SK-N-SH (cell line): Measurements from ENCODE around the gene LRRC40. TPM values are rescaled to one million over a fixed set of nuclear protein-coding genes. Genes with fewer than 3 reads are reported as not detected.

ENCODE experiments used
- CTCF ChIA-PET: fragments of 300-600, 350-600 bp; formaldehyde crosslinking; extraction: SDS; loops from one replicate; lab custom pipeline; 2021; lab: Yijun Ruan, JAX
- POLR2A ChIA-PET: fragments of 350-600 bp; sonication (Branson Sonifier 250); formaldehyde crosslinking; extraction: SDS; loops from one replicate; lab custom pipeline; 2020; ENCODE audit warnings: antibody characterized with exemption, inconsistent platforms; lab: Yijun Ruan, JAX
- DNase-seq: peaks from one replicate; pipeline ENCODE4 v3.0.0; 2012
- H2AFZ ChIP-seq: fragments of 200-600 bp; sonication (generic); 2 replicates; pipeline ENCODE4 v1.8.1; 2016; ENCODE audit warnings: antibody characterized with exemption, mild to moderate bottlenecking, low read depth
- H3F3A ChIP-seq: fragments of 200-600 bp; sonication (generic); replicated peaks from 2 replicates; pipeline ENCODE3; 2016; ENCODE audit warnings: antibody characterized with exemption, mild to moderate bottlenecking; ENCODE audit not compliant: insufficient read depth
- H3K27ac ChIP-seq, 2 experiments: fragments of 200-500 bp in 1 of 2; fragments of 200-600 bp in 1 of 2; sonication (Bioruptor generic) in 1 of 2; sonication (generic), shearing (Covaris generic) in 1 of 2; 2 replicates each; pipeline versions ENCODE4 v1.5.1 to v1.6.1; 2014 to 2016; ENCODE audit warnings: low read depth in 2 of 2, inconsistent platforms in 1 of 2, low read length in 1 of 2, mild to moderate bottlenecking in 1 of 2, mixed read lengths in 1 of 2
- H3K27me3 ChIP-seq: fragments of 200-600 bp; sonication (generic), shearing (Covaris generic); 2 replicates; pipeline ENCODE4 v1.6.1; 2016; ENCODE audit warnings: mixed run types; ENCODE audit not compliant: insufficient read depth
- H3K36me3 ChIP-seq, 2 experiments: fragments of 200-500 bp in 1 of 2; fragments of 200-600 bp in 1 of 2; sonication (Bioruptor generic) in 1 of 2; sonication (generic) in 1 of 2; replicated peaks in 1 of 2; 2 replicates each; pipeline versions ENCODE3 to v1.5.1; 2014 to 2016; ENCODE audit warnings: low read length in 1 of 2, mild to moderate bottlenecking in 1 of 2; ENCODE audit not compliant: insufficient read depth in 2 of 2, control insufficient read depth in 1 of 2
- H3K4me1 ChIP-seq, 2 experiments: fragments of 200-500 bp in 1 of 2; fragments of 200-600 bp in 1 of 2; sonication (Bioruptor generic) in 1 of 2; sonication (generic), shearing (Covaris generic) in 1 of 2; 2 replicates each; pipeline versions ENCODE4 v1.5.1 to v1.6.1; 2014 to 2016; ENCODE audit warnings: low read depth in 1 of 2, low read length in 1 of 2, mixed run types in 1 of 2; ENCODE audit not compliant: insufficient read depth in 2 of 2, control insufficient read depth in 1 of 2
- H3K4me2 ChIP-seq: fragments of 200-600 bp; sonication (generic), shearing (Covaris generic); 2 replicates; pipeline ENCODE4 v1.6.1; 2017; ENCODE audit warnings: mixed run types
- H3K4me3 ChIP-seq, 2 experiments: fragments of 200-500 bp in 1 of 2; fragments of 200-600 bp in 1 of 2; sonication (Bioruptor generic) in 1 of 2; sonication (generic), shearing (Covaris generic) in 1 of 2; 2 replicates each; pipeline versions ENCODE4 v1.5.1 to v1.8.1; 2014 to 2016; ENCODE audit warnings: low read depth in 2 of 2, inconsistent platforms in 1 of 2, low read length in 1 of 2, mild to moderate bottlenecking in 1 of 2, mixed read lengths in 1 of 2, moderate library complexity in 1 of 2
- H3K79me2 ChIP-seq: fragments of 200-600 bp; sonication (generic); 2 replicates; pipeline ENCODE4 v1.8.1; 2017; ENCODE audit warnings: mild to moderate bottlenecking; ENCODE audit not compliant: insufficient read depth
- H3K9ac ChIP-seq: fragments of 200-600 bp; sonication (generic); 2 replicates; pipeline ENCODE4 v1.6.1; 2017; ENCODE audit warnings: mixed run types
- H3K9me2 ChIP-seq: fragments of 200-600 bp; sonication (generic); 2 replicates; pipeline ENCODE4 v1.6.1; 2017; ENCODE audit warnings: mixed run types
- H3K9me3 ChIP-seq: fragments of 200-600 bp; sonication (generic); 2 replicates; pipeline ENCODE4 v1.6.1; 2017; ENCODE audit warnings: mixed run types, mild to moderate bottlenecking, moderate library complexity
- H4K20me1 ChIP-seq: fragments of 200-600 bp; sonication (generic); 2 replicates; pipeline ENCODE4 v1.6.1; 2017; ENCODE audit warnings: mild to moderate bottlenecking, mixed run types; ENCODE audit not compliant: insufficient read depth
- CHD2 ChIP-seq: fragments of 150-350 bp; IDR thresholded peaks from 2 replicates; pipeline ENCODE4 v1.6.1; 2018; ENCODE audit warnings: low read length; ENCODE audit not compliant: partially characterized antibody
- EP300 ChIP-seq, 2 experiments: IDR thresholded peaks; 2 replicates each; pipeline versions ENCODE4 v1.4.0 to v1.6.1; 2012; ENCODE audit warnings: borderline replicate concordance in 1 of 2, low read depth in 1 of 2, low read length in 1 of 2
- FOXM1 ChIP-seq: IDR thresholded peaks from 2 replicates; pipeline ENCODE4 v1.4.0; 2012; ENCODE audit warnings: low read depth, mild to moderate bottlenecking
- RAD21 ChIP-seq: IDR thresholded peaks from 2 replicates; pipeline ENCODE4 v1.6.1; 2012; ENCODE audit warnings: mild to moderate bottlenecking, low read length
- RXRA ChIP-seq: IDR thresholded peaks from 2 replicates; pipeline ENCODE4 v1.4.0; 2012; ENCODE audit warnings: low read depth, mild to moderate bottlenecking, borderline replicate concordance
- TAF1 ChIP-seq: IDR thresholded peaks from 2 replicates; pipeline ENCODE4 v1.6.1; 2012; ENCODE audit warnings: low read depth, mild to moderate bottlenecking, low read length, moderate library complexity, borderline replicate concordance
- WGBS: methylation state at CpG from one replicate; pipeline ENCODE4 v1.1.6; 2017; ENCODE audit warnings: low lambda C conversion rate; 5-methylcytosine and 5-hydroxymethylcytosine counted together
- polyA plus RNA-seq, 3 experiments: library from polyadenylated mRNA; depleted of rRNA; stranded (reverse); fragments of >200 nt; gene quantifications; 2 replicates each; pipeline ENCODE4 v1.2.3, GENCODE V29; 2012
- small RNA-seq, 7 experiments: library from RNA; depleted of rRNA; stranded (forward); fragments of <200 nt; gene quantifications; one replicate each; pipeline ENCODE3, GENCODE V24; 2012

LRRC40 gene
- polyA plus RNA-seq, 1 of the 3 experiments (the other 2 are of a cell fraction): 5.6 TPM

- H3K4me1 ChIP-seq: no peaks in the 10 kb centered on the region
- no peaks in the 10 kb centered on the region for H3F3A ChIP-seq
- no peak overlapping the region for H3K4me2 ChIP-seq
- no peaks in the 10 kb centered on the region for H3K9me3 ChIP-seq
- no peaks in the 10 kb centered on the region for H3K9me2 ChIP-seq
- TF ChIP-seq RAD21 (no peak), CHD2 (no peak), RXRA (no peak), TAF1 (no peak), FOXM1 (no peak), EP300 (IDR thresholded peaks at IDR 0.05; ENCODE audit: borderline replicate concordance in 1 of 2, low read depth in 1 of 2, low read length in 1 of 2) (no peak)
- no peaks in the 10 kb centered on the region for H3K79me2 ChIP-seq
- CTCF ChIA-PET: no interaction called here
- H2AFZ ChIP-seq: no peak overlapping the region
- no peak overlapping the region for H3K27ac ChIP-seq
- no peaks in the 10 kb centered on the region for H3K27me3 ChIP-seq
- POLR2A ChIA-PET: no interaction called here
- H4K20me1 ChIP-seq: no peaks in the 10 kb centered on the region
- H3K4me3 ChIP-seq: no peak overlapping the region
- no peak for DNase-seq
- WGBS: 55% methylated on average over 2 of the region's 2 CpGs
- H3K9ac ChIP-seq: no peak overlapping the region
- H3K36me3 ChIP-seq: no peaks in the 10 kb centered on the region
These were observed 104.1 kb downstream of the LRRC40 start for GRCh38 chr1:70101231-70101630.

Small RNAs within 50 kb of the gene (small RNA-seq; reads per million reads assigned to genes)
- 0 reads per million in 7 experiments for gene RN7SL242P

Other genes starting within 250 kb of the LRRC40 start
- gene SRSF11, start 15.8 kb upstream of the LRRC40 start, polyA plus RNA-seq (2012; rRNA removed): 138 and 170 TPM in 2 replicates
- 5.2 and 5.5 TPM in 2 replicates for gene ANKRD13C, start 149.1 kb upstream of the LRRC40 start, polyA plus RNA-seq (2012; rRNA removed)
- 3.9 and 4.2 TPM in 2 replicates for gene CTH, start 205.7 kb upstream of the LRRC40 start, polyA plus RNA-seq (2012; rRNA removed)